GM18499 (cell line): ENCODE data around the gene PDLIM7.
A peak's percentile ranks its signal among the peaks of the same experiment; 100 is the strongest.

Source experiments
- ATAC-seq: cut with Tn5 transposase; IDR thresholded peaks from one replicate; pipeline ENCODE4 v1.9.1; 2021; ENCODE audit warnings: moderate number of reproducible peaks; ENCODE audit not compliant: insufficient read depth, unreplicated experiment

The PDLIM7 gene

GRCh38 chr5:177459819-177460628 is 37.4 kb downstream of the PDLIM7 start:
- no peak for ATAC-seq

- no peak for ATAC-seq
Observed at GRCh38 chr5:177459357-177459756, 38.0 kb downstream of the PDLIM7 start.

GRCh38 chr5:177458912-177459350 is 38.5 kb downstream of the PDLIM7 start:
- ATAC-seq = no peak

GRCh38 chr5:177457852-177458681 is 39.3 kb downstream of the PDLIM7 start:
- ATAC-seq = no peak

GRCh38 chr5:177456976-177457851 is 40.2 kb downstream of the PDLIM7 start:
- ATAC-seq = peak; percentile 53

- no peak for ATAC-seq
Observed at GRCh38 chr5:177456591-177456964, 40.8 kb downstream of the PDLIM7 start.

GRCh38 chr5:177455661-177456590 is 41.5 kb downstream of the PDLIM7 start:
- no peak for ATAC-seq

- ATAC-seq = no peak
Observed at GRCh38 chr5:177455036-177455660, 42.3 kb downstream of the PDLIM7 start.

- no peak for ATAC-seq
Observed at GRCh38 chr5:177454397-177455035, 42.9 kb downstream of the PDLIM7 start.

- no peak for ATAC-seq
Observed at GRCh38 chr5:177453852-177454396, 43.5 kb downstream of the PDLIM7 start.

- ATAC-seq = no peak
Observed at GRCh38 chr5:177452688-177453638, 44.4 kb downstream of the PDLIM7 start.

GRCh38 chr5:177450667-177451424 is 46.6 kb downstream of the PDLIM7 start:
- no peak for ATAC-seq

GRCh38 chr5:177449140-177450061 is 48.0 kb downstream of the PDLIM7 start:
- ATAC-seq = no peak

- no peak for ATAC-seq
Observed at GRCh38 chr5:177448244-177448950, 49.0 kb downstream of the PDLIM7 start.
